GM18870 (cell line): ENCODE results near the gene LATS1.
A peak's percentile ranks its signal among the peaks of the same experiment; 100 is the strongest.
"Not testable (repeated sequence)": the region's sequence is repeated elsewhere in the genome, so short reads cannot be mapped to it uniquely, and the experiment has no call there.

Experiments
- ATAC-seq: cut with Tn5 transposase; IDR thresholded peaks from one replicate; pipeline ENCODE4 v1.9.1; 2021; ENCODE audit warnings: moderate library complexity; ENCODE audit not compliant: unreplicated experiment

Gene LATS1

GRCh38 chr6:149680503-149680902, 37.4 kb downstream of the LATS1 start:
- ATAC-seq: no peak

GRCh38 chr6:149672265-149672664, 45.6 kb downstream of the LATS1 start:
- ATAC-seq: not testable (repeated sequence)

- ATAC-seq: no peak
Measured at GRCh38 chr6:149660028-149660427, 57.9 kb downstream of the LATS1 start.

- ATAC-seq: no peak
Measured at GRCh38 chr6:149657441-149657840, 60.5 kb downstream of the LATS1 start.

GRCh38 chr6:149651056-149651455, 66.8 kb downstream of the LATS1 start:
- ATAC-seq: no peak

GRCh38 chr6:149648148-149649145, 69.5 kb downstream of the LATS1 start, which contains the start of gene KATNA1:
TSS of gene KATNA1 (minus strand) at chr6:149648714. CDS start at chr6:149638547, 10,167 bp downstream.
- peak; percentile 74 for ATAC-seq

- no peak for ATAC-seq
Measured at GRCh38 chr6:149646599-149646998, 71.3 kb downstream of the LATS1 start.

GRCh38 chr6:149642829-149643580, 74.9 kb downstream of the LATS1 start:
- ATAC-seq: peak; percentile 53

- no peak for ATAC-seq
Measured at GRCh38 chr6:149636124-149636523, 81.8 kb downstream of the LATS1 start.

- no peak for ATAC-seq
Measured at GRCh38 chr6:149634315-149634714, 83.6 kb downstream of the LATS1 start.

- ATAC-seq: no peak
Measured at GRCh38 chr6:149628875-149629510, 88.9 kb downstream of the LATS1 start.

- no peak for ATAC-seq
Measured at GRCh38 chr6:149627672-149628071, 90.2 kb downstream of the LATS1 start.

GRCh38 chr6:149615805-149616204, 102.1 kb downstream of the LATS1 start:
- no peak for ATAC-seq

GRCh38 chr6:149614337-149614736, 103.6 kb downstream of the LATS1 start:
- no peak for ATAC-seq

GRCh38 chr6:149608381-149608982, 109.4 kb downstream of the LATS1 start:
- no peak for ATAC-seq
